HG02623 (cell line): ENCODE data around the gene TMX2.

Experiments
- ATAC-seq: cut with Tn5 transposase; IDR thresholded peaks from one replicate; pipeline ENCODE4 v1.9.1; 2021; ENCODE audit warnings: moderate library complexity; ENCODE audit not compliant: unreplicated experiment

TMX2 gene

GRCh38 chr11:57763568-57763967 is 51.2 kb downstream of the TMX2 start:
- ATAC-seq, result no peak

GRCh38 chr11:57764021-57764420 is 51.6 kb downstream of the TMX2 start:
- ATAC-seq, result no peak

GRCh38 chr11:57764566-57764965 is 52.2 kb downstream of the TMX2 start:
- ATAC-seq, result no peak

- ATAC-seq, result no peak
Observed at GRCh38 chr11:57764972-57765371, 52.6 kb downstream of the TMX2 start.

- no peak for ATAC-seq
Observed at GRCh38 chr11:57770793-57771192, 58.4 kb downstream of the TMX2 start.

GRCh38 chr11:57771365-57771764 is 59.0 kb downstream of the TMX2 start:
- no peak for ATAC-seq

GRCh38 chr11:57772562-57772961 is 60.2 kb downstream of the TMX2 start:
- no peak for ATAC-seq

GRCh38 chr11:57773026-57773598 is 60.7 kb downstream of the TMX2 start:
- no peak for ATAC-seq

- ATAC-seq, result no peak
Observed at GRCh38 chr11:57775491-57775890, 63.1 kb downstream of the TMX2 start.

- ATAC-seq, result no peak
Observed at GRCh38 chr11:57776031-57776521, 63.7 kb downstream of the TMX2 start.

GRCh38 chr11:57776577-57777210 is 64.3 kb downstream of the TMX2 start:
- ATAC-seq, result no peak

- ATAC-seq, result no peak
Observed at GRCh38 chr11:57777969-57778317, 65.5 kb downstream of the TMX2 start.

- no peak for ATAC-seq
Observed at GRCh38 chr11:57778318-57779037, 66.1 kb downstream of the TMX2 start.

- no peak for ATAC-seq
Observed at GRCh38 chr11:57779276-57779675, 66.9 kb downstream of the TMX2 start.

GRCh38 chr11:57781529-57781943 is 69.1 kb downstream of the TMX2 start:
- no peak for ATAC-seq

- peak; percentile 49 for ATAC-seq
Observed at GRCh38 chr11:57785072-57785471, 72.7 kb downstream of the TMX2 start.

- no peak for ATAC-seq
Observed at GRCh38 chr11:57786436-57786835, 74.0 kb downstream of the TMX2 start.

GRCh38 chr11:57787006-57787604 is 74.7 kb downstream of the TMX2 start:
- ATAC-seq, result no peak

GRCh38 chr11:57787920-57788702 is 75.7 kb downstream of the TMX2 start:
- peak; percentile 35 for ATAC-seq

- ATAC-seq, result no peak
Observed at GRCh38 chr11:57788703-57789088, 76.3 kb downstream of the TMX2 start.
